ENCODE data around the gene LZTS2.

LZTS2 gene

GRCh38 chr10:101000127-101000914 is 713 bp downstream of the LZTS2 start:
- no peak overlapping the region for H3K27ac Mint-ChIP-seq
- H3K4me3 Mint-ChIP-seq = peak overlapping the region; percentile 65
- H3K36me3 Mint-ChIP-seq (ENCODE audit: low read depth) = peaks cover 3% of the 10 kb centered on the region
- no peaks in the 10 kb centered on the region for H3K9me3 Mint-ChIP-seq
- no peaks in the 10 kb centered on the region for H3K27me3 Mint-ChIP-seq (ENCODE audit: low read depth)
- H3K4me1 Mint-ChIP-seq (ENCODE audit: low read depth) = peaks cover 18% of the 10 kb centered on the region

GRCh38 chr10:101000915-101001658 is 1.5 kb downstream of the LZTS2 start:
- peaks cover 3% of the 10 kb centered on the region for H3K36me3 Mint-ChIP-seq (ENCODE audit: low read depth)
- H3K9me3 Mint-ChIP-seq = no peaks in the 10 kb centered on the region
- peak overlapping the region; percentile 15 for H3K27ac Mint-ChIP-seq
- H3K27me3 Mint-ChIP-seq (ENCODE audit: low read depth) = no peaks in the 10 kb centered on the region
- H3K4me1 Mint-ChIP-seq (ENCODE audit: low read depth) = peaks cover 16% of the 10 kb centered on the region
- peak overlapping the region; percentile 66 for H3K4me3 Mint-ChIP-seq

- Mint-ChIP-seq H3K4me1 (ENCODE audit: low read depth) (peaks cover 11% of the 10 kb centered on the region), H3K27ac (no peak overlapping the region), H3K27me3 (ENCODE audit: low read depth) (no peaks in the 10 kb centered on the region), H3K9me3 (no peaks in the 10 kb centered on the region), H3K4me3 (no peak overlapping the region), H3K36me3 (ENCODE audit: low read depth) (peaks cover 3% of the 10 kb centered on the region)
Observed at GRCh38 chr10:101001659-101002035, 2.0 kb downstream of the LZTS2 start.

- H3K27me3 Mint-ChIP-seq (ENCODE audit: low read depth) = no peaks in the 10 kb centered on the region
- H3K36me3 Mint-ChIP-seq (ENCODE audit: low read depth) = peaks cover 3% of the 10 kb centered on the region
- H3K9me3 Mint-ChIP-seq = no peaks in the 10 kb centered on the region
- no peak overlapping the region for H3K4me3 Mint-ChIP-seq
- H3K4me1 Mint-ChIP-seq (ENCODE audit: low read depth) = peaks cover 11% of the 10 kb centered on the region
- no peak overlapping the region for H3K27ac Mint-ChIP-seq
Observed at GRCh38 chr10:101002456-101002855, 2.8 kb downstream of the LZTS2 start.

GRCh38 chr10:101003639-101004206 is 4.1 kb downstream of the LZTS2 start:
- peaks cover 5% of the 10 kb centered on the region for H3K4me1 Mint-ChIP-seq (ENCODE audit: low read depth)
- H3K9me3 Mint-ChIP-seq = no peaks in the 10 kb centered on the region
- H3K27ac Mint-ChIP-seq = no peak overlapping the region
- no peaks in the 10 kb centered on the region for H3K27me3 Mint-ChIP-seq (ENCODE audit: low read depth)
- peaks cover 3% of the 10 kb centered on the region for H3K36me3 Mint-ChIP-seq (ENCODE audit: low read depth)
- no peak overlapping the region for H3K4me3 Mint-ChIP-seq

GRCh38 chr10:101005361-101005760 is 5.8 kb downstream of the LZTS2 start:
- Mint-ChIP-seq H3K27me3 (ENCODE audit: low read depth) (no peaks in the 10 kb centered on the region), H3K27ac (no peak overlapping the region), H3K36me3 (ENCODE audit: low read depth) (peaks cover 3% of the 10 kb centered on the region), H3K4me1 (ENCODE audit: low read depth) (peaks cover 3% of the 10 kb centered on the region), H3K4me3 (no peak overlapping the region), H3K9me3 (no peaks in the 10 kb centered on the region)

- Mint-ChIP-seq H3K36me3 (ENCODE audit: low read depth) (peaks cover 2% of the 10 kb centered on the region), H3K27ac (no peak overlapping the region)
Observed at GRCh38 chr10:101005869-101006567, 6.4 kb downstream of the LZTS2 start.

GRCh38 chr10:101006593-101007098 is 7.0 kb downstream of the LZTS2 start:
- Mint-ChIP-seq H3K27me3 (ENCODE audit: low read depth) (no peaks in the 10 kb centered on the region), H3K36me3 (ENCODE audit: low read depth) (no peaks in the 10 kb centered on the region), H3K4me1 (ENCODE audit: low read depth) (no peaks in the 10 kb centered on the region), H3K27ac (no peak overlapping the region), H3K4me3 (no peak overlapping the region), H3K9me3 (no peaks in the 10 kb centered on the region)

More at GRCh38 chr10:101005869-101006567, 6.4 kb downstream of the LZTS2 start:
- Mint-ChIP-seq H3K4me3 (no peak overlapping the region), H3K4me1 (ENCODE audit: low read depth) (peaks cover 2% of the 10 kb centered on the region), H3K9me3 (no peaks in the 10 kb centered on the region), H3K27me3 (ENCODE audit: low read depth) (no peaks in the 10 kb centered on the region)

- H3K36me3 Mint-ChIP-seq (ENCODE audit: low read depth) = no peaks in the 10 kb centered on the region
- H3K4me3 Mint-ChIP-seq = no peak overlapping the region
- H3K9me3 Mint-ChIP-seq = no peaks in the 10 kb centered on the region
- H3K27ac Mint-ChIP-seq = no peak overlapping the region
- H3K27me3 Mint-ChIP-seq (ENCODE audit: low read depth) = no peaks in the 10 kb centered on the region
- H3K4me1 Mint-ChIP-seq (ENCODE audit: low read depth) = no peaks in the 10 kb centered on the region
Observed at GRCh38 chr10:101007099-101007711, 7.6 kb downstream of the LZTS2 start.

GRCh38 chr10:101007915-101008822 is 8.6 kb downstream of the LZTS2 start:
- Mint-ChIP-seq H3K4me1 (ENCODE audit: low read depth) (peaks cover 5% of the 10 kb centered on the region), H3K27me3 (ENCODE audit: low read depth) (no peaks in the 10 kb centered on the region), H3K9me3 (no peaks in the 10 kb centered on the region), H3K36me3 (ENCODE audit: low read depth) (no peaks in the 10 kb centered on the region), H3K27ac (no peak overlapping the region), H3K4me3 (no peak overlapping the region)

- Mint-ChIP-seq H3K27ac (no peak overlapping the region), H3K27me3 (ENCODE audit: low read depth) (no peaks in the 10 kb centered on the region), H3K9me3 (no peaks in the 10 kb centered on the region), H3K4me3 (no peak overlapping the region), H3K4me1 (ENCODE audit: low read depth) (peaks cover 7% of the 10 kb centered on the region), H3K36me3 (ENCODE audit: low read depth) (no peaks in the 10 kb centered on the region)
Observed at GRCh38 chr10:101008823-101009423, 9.3 kb downstream of the LZTS2 start.

GRCh38 chr10:101010329-101010728 is 10.7 kb downstream of the LZTS2 start:
- H3K27me3 Mint-ChIP-seq (ENCODE audit: low read depth) = peaks cover 12% of the 10 kb centered on the region
- H3K36me3 Mint-ChIP-seq (ENCODE audit: low read depth) = no peaks in the 10 kb centered on the region
- H3K27ac Mint-ChIP-seq = no peak overlapping the region
- H3K9me3 Mint-ChIP-seq = no peaks in the 10 kb centered on the region
- H3K4me3 Mint-ChIP-seq = no peak overlapping the region
- H3K4me1 Mint-ChIP-seq (ENCODE audit: low read depth) = peaks cover 9% of the 10 kb centered on the region

Data from T-helper 1 cell treated with Interleukin-12 subunit alpha and Interleukin-12 subunit beta and Interleukin-4 antibody, amounts not matched to agents 30 μg/mL and 1 μg/mL, for 36 hours (primary cell).